HG03442 (cell line): ENCODE data around the gene TULP1.
A peak's percentile ranks its signal among the peaks of the same experiment; 100 is the strongest.

Experiments used
- ATAC-seq: cut with Tn5 transposase; IDR thresholded peaks from one replicate; pipeline ENCODE4 v1.9.1; 2021; ENCODE audit warnings: mild to moderate bottlenecking, moderate library complexity; ENCODE audit not compliant: unreplicated experiment

The TULP1 gene

GRCh38 chr6:35468980-35469750, 43.5 kb downstream of the TULP1 start:
- no peak for ATAC-seq

DNA sequence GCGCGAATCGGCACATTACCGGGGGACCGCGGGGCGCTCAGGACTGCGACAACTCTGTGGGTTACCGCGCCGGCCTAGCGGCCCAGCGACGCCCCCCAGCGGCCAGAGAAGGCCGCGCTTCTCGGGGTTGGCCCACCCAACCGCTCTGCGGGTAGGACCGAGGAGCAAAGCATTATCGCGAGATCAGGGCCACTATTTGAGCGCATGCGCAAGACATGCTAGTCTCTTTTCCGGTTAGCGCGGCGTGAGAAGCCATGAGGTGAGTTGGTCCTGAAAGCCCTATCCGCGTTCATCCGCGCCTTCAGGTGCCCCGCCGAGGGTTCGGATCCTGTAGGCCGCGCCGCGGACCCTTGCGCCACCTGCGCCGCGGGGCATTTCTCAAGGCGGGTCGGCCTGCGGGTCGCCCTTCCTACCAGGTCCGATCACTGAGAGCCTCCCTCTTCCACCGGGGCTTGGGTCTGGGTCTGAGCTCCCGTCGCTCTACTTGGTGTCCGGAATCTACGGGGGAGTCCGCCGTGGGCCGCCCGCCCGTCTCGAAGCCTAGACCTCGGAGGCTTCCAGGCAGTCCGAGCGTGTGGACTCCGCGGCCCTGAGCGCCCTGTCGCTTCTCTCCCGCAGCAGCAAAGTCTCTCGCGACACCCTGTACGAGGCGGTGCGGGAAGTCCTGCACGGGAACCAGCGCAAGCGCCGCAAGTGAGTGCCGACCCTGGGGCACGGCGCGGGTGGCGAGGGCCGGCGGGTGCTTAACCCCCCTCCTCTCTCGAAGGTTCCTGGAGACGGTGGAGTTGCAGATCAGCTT, 44.3 kb downstream of the TULP1 start, which contains the start of gene RPL10A:
Gene RPL10A, plus strand, starts transcription at position 221 of the 799 bp plus-strand sequence. Its CDS starts 34 bp downstream, at position 255.
- ATAC-seq, result peak; percentile 76

- no peak for ATAC-seq
Measured at GRCh38 chr6:35465646-35466045, 47.0 kb downstream of the TULP1 start.

DNA sequence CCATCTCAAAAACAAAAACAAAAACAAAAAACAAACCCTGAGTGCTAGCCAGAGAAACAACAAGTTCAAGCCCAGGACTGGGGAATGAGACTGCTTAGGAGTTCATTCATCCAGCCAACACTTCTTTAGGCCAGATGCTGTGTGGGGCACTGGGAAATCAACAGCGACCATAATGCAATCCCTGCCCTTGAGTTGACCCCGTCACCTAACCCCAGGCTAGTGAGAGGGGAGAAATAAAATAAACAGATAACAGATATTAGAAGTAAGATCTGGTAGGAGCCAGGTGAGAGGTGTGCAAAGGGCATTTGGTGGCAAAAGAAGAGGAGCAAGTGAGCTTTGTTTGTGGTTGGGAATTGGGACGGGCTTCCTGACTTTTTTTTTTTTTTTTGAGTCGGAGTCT, 49.4 kb downstream of the TULP1 start:
- no peak for ATAC-seq

GRCh38 chr6:35461270-35461669, 51.4 kb downstream of the TULP1 start:
- no peak for ATAC-seq

DNA sequence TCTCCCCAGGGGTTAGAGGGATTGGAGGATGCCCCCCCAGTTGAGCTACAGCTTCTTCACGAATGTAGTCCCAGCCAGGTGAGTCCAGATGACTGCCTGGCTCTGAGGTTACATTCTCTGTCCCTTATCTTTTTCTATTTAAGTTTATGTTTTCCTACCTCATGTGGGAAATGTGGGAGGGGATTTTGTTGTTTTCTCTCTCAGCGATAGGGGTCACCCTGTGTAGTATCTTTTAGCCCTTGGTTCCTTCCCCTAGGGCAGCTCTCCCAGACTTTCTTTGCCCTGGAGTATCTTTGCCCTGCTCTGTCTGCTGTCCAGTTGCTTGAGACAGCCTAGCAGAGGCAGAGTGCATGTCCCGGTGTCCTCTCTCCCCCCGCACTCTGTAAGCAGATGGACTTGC, 54.8 kb downstream of the TULP1 start:
- ATAC-seq, result no peak

GRCh38 chr6:35454391-35455110, 58.1 kb downstream of the TULP1 start:
- ATAC-seq, result no peak

GRCh38 chr6:35453236-35453635, 59.5 kb downstream of the TULP1 start:
- ATAC-seq, result no peak

GRCh38 chr6:35452183-35453090, 60.3 kb downstream of the TULP1 start, which contains the start of gene FANCE:
Gene FANCE (plus strand): TSS chr6:35452338. CDS start chr6:35452546, 208 bp downstream.
- ATAC-seq, result peak; percentile 90

- no peak for ATAC-seq
Measured at GRCh38 chr6:35451354-35452182, 61.1 kb downstream of the TULP1 start.

- no peak for ATAC-seq
Measured at GRCh38 chr6:35449287-35449881, 63.3 kb downstream of the TULP1 start.

DNA sequence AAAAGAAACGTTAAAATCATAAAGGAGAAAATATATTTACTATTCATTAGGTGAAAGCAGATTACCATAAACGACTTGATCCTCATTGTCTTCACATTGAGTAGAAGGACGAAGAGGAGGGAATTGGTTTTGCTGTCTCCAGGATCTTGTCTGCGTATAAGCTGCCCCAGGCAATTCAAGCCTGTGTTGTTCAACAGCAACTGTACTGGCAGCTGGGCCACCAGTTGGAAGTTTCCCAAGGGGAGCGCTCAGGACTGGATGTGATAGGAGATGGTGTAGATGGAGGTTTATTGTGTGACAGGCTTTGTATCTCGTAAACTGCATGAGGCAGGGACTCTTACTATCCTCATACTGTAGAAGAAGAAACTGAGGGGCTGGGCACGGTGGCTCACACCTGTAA, 64.5 kb downstream of the TULP1 start:
- ATAC-seq, result no peak
